GM10266 (cell line): ENCODE measurements around the gene KLF12.
A peak's percentile ranks its signal among the peaks of the same experiment; 100 is the strongest.

Experiments
- DNase-seq: peaks from one replicate; pipeline ENCODE4 v3.0.0; 2012; ENCODE audit errors: extremely low spot score
- TF ChIP-seq, protein P1 (sequence below): IDR thresholded peaks from 2 replicates; pipeline ENCODE4 v1.5.1; 2012; ENCODE audit warnings: mild to moderate bottlenecking, low read depth; ENCODE audit not compliant: control insufficient read depth, insufficient read depth; ENCODE audit errors: missing control alignments

The KLF12 gene

DNA sequence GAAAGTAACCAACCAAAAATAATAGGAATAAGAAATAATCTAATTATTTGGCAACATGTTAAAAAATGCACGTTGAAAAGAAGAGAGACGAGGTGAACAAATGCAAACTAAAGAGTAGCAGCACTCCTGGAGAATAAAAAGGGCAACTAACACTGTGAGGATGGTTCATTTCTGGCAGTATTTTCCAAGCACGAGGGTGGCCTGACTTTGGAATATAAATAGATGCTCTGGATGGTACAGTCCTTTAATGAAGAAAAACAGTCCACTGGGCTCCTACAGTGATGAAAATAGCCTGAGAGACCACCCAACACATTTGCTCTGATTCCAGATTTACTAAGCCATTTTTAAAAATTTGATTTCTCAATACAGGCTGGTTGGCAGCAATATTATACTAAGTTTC lies 17.7 kb upstream of the KLF12 start:
- TF ChIP-seq, protein P1, sequence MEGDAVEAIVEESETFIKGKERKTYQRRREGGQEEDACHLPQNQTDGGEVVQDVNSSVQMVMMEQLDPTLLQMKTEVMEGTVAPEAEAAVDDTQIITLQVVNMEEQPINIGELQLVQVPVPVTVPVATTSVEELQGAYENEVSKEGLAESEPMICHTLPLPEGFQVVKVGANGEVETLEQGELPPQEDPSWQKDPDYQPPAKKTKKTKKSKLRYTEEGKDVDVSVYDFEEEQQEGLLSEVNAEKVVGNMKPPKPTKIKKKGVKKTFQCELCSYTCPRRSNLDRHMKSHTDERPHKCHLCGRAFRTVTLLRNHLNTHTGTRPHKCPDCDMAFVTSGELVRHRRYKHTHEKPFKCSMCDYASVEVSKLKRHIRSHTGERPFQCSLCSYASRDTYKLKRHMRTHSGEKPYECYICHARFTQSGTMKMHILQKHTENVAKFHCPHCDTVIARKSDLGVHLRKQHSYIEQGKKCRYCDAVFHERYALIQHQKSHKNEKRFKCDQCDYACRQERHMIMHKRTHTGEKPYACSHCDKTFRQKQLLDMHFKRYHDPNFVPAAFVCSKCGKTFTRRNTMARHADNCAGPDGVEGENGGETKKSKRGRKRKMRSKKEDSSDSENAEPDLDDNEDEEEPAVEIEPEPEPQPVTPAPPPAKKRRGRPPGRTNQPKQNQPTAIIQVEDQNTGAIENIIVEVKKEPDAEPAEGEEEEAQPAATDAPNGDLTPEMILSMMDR = no peak
- no peak for DNase-seq

DNA sequence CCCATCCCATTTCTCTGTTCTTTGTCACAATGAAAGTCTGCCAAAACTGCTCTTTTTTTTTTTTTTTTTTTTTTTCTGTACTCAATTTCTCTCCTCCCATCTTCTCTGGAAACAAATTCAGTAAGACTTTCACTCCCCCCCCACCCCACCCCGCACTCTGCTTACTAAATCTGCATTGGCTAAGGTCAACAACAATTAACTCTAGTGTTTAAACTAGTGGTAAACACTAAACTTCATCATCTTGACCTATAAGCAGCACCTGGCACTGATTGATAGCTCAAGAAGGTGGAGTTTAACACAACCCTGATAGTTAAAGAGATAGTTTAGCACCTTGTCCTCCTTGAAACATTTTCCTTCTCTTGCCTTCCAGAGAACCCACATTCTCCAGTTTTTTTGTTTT lies 14.1 kb upstream of the KLF12 start:
- TF ChIP-seq, protein P1 = no peak
- no peak for DNase-seq

DNA sequence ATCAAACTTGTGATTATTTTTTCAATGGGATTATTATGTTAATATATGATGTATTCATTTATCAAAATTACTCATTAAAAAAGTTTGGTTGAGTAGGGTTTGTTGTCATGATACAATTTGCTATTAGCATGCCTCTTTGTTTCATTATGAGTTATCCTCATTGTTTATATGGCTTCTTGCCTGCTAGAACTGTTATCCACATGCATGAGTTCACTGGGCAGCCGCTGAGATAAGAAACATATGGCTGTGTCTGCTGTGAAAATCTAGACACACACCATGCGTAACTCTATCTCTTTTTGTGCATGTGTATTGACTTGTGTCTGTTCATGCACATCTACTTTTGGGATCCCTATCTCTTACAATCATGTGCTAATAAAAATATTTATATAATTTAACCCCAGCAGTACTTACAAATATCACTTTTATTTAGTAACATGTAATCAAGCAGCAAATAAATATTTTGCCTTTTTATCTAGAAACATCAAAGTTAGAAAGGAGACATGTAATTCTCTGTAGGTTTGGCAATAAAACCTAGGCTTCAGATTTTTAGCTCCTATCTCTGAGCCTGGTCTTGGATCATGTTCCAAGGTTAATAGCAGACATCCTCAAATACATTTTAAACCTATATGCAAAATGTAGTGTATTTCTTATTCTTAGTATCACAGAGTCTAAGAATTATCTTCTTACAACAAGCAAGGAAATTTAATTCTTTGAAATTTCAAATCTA lies 11.2 kb upstream of the KLF12 start:
- DNase-seq = no peak
- TF ChIP-seq, protein P1 = no peak

DNA sequence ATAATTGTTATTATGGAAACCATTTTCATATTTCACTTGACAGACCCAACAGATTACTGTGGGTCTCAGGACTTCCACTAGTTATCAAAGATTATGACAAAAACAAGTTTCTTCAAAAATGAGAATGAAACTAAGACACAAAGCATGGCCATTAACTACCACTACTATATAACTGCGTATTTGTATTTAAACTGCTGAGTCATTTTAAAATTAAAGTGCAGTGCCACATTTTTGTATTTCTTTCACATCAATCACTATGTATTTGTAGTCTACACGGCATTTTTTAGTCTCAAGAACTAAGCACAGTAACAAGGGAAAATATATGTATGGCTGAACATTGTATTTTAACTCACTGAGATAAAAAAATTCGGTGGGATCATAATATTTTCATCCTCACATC lies 10.1 kb upstream of the KLF12 start:
- DNase-seq = no peak
- TF ChIP-seq, protein P1 = no peak

DNA sequence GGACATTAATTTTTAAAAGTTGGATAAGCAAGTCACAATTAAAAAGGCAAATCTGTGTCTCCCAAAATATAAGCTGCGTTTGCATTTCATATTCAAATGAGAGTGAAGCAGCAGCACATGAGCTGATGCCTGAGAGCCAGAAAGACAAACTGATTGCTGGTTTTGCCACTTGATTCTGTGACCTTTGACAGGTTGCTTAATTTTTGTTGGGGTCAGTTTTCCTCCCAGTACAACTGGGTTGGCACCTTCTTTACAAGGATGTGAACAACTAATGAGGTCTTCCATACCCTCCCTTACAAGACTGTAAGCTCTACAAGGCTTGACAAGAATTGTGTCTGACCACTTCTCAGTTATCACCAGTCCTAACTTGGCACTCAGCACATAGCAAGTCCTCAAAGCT lies 8.1 kb upstream of the KLF12 start:
- no peak for DNase-seq
- TF ChIP-seq, protein P1 = no peak

DNA sequence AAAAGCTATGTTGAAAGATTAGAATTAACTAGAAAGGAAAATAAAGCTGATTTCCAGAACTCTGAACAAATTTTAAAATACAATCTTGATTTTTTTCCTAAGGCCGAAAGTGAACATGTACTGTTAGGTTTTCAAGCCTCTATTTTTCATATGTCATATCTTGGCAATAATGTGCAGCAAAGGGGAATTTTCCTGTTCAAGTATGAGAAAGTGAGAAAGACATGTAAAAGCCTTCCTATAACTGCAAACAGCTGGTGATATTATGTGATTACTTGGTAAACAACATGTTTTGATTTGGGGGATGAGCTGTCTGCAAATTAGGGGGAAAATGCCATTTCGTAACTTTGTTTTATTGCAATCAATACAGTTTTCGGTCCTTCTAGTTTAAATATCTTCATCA lies 4.0 kb upstream of the KLF12 start:
- no peak for DNase-seq
- TF ChIP-seq, protein P1 = no peak

DNA sequence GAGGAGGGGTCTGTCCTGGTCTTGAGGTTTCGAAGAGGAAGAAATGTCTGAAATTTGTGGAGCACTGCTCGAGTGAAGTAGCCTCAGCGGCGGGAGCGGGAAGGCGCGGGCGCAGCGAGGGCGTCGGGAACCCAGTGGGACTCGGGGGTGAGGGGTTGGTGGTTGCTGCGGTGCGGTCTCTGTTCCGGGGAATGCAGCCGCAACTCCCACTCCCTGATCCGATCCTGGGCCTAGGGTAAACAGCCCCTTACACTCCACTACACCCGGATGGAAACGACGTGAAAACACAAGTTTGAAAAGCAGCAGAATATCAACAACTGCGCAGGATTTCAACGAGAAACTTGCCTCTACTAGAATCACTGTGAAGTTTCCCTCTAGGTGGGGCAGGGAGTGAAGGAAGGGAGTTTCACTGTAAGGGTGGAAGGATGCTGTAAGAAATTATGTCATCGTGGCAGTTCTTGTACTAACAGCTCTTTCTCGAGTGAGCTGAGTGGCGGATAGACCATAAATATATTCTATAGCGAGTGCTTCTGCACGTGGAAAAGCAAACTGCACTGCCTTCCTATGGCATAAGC lies 2.0 kb upstream of the KLF12 start:
- peak; percentile 22 for DNase-seq
- TF ChIP-seq, protein P1 = no peak
